D721Med (cell line): ENCODE measurements around the gene CDYL2.

Experiments used
- DNase-seq: peaks from one replicate; pipeline ENCODE4 v3.0.0; 2011; ENCODE audit warnings: low spot score; ENCODE audit not compliant: insufficient read length
- FAIRE-seq: peaks from 2 replicates; lab custom pipeline; 2011; peaks lifted over from hg19 to GRCh38; lab: Jason Lieb, UNC
- TF ChIP-seq, protein P1 (sequence below): IDR thresholded peaks from 2 replicates; pipeline ENCODE4 v1.5.1; 2012; ENCODE audit warnings: mild to moderate bottlenecking, control low read depth; ENCODE audit not compliant: insufficient read depth; ENCODE audit errors: missing control alignments

The CDYL2 gene

DNA sequence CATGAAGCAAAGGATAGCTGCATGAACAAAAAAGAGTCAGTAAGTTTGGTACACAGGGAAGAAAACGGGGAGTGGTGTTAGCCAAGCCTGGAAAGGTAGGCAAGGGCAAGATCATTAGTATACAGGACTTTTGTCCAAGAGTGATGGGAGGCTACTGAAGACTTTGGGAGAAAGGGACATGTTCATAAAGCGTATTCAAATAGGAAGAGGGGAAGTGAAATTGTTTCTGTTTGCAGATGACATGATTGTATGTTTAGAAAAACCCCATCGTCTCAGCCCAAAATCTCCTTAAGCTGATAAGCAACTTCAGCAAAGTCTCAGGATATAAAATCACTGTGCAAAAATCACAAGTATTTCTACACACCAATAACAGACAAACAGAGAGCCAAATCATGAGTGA lies 19.4 kb downstream of the CDYL2 start:
- FAIRE-seq = no peak
- DNase-seq = no peak
- TF ChIP-seq, protein P1, sequence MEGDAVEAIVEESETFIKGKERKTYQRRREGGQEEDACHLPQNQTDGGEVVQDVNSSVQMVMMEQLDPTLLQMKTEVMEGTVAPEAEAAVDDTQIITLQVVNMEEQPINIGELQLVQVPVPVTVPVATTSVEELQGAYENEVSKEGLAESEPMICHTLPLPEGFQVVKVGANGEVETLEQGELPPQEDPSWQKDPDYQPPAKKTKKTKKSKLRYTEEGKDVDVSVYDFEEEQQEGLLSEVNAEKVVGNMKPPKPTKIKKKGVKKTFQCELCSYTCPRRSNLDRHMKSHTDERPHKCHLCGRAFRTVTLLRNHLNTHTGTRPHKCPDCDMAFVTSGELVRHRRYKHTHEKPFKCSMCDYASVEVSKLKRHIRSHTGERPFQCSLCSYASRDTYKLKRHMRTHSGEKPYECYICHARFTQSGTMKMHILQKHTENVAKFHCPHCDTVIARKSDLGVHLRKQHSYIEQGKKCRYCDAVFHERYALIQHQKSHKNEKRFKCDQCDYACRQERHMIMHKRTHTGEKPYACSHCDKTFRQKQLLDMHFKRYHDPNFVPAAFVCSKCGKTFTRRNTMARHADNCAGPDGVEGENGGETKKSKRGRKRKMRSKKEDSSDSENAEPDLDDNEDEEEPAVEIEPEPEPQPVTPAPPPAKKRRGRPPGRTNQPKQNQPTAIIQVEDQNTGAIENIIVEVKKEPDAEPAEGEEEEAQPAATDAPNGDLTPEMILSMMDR = no peak

DNA sequence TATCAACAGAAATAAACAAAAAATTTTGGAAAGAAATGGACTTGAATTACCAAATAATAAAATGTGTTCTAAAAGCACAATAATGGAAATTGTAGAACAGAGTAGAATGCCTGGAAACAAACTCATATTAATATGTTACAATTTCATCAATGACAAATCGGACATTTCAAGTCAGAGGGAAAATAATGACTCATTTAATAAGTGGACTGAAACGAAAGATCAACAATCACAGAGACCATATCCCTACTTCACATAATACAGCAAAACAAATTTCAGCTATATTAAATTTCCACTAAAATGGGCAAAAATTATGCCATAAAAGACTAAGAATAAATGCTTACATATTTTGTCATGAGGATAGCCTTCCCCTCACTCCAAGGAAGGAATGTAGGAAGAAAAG lies 25.7 kb downstream of the CDYL2 start:
- DNase-seq = no peak
- TF ChIP-seq, protein P1 = no peak
- FAIRE-seq = no peak

DNA sequence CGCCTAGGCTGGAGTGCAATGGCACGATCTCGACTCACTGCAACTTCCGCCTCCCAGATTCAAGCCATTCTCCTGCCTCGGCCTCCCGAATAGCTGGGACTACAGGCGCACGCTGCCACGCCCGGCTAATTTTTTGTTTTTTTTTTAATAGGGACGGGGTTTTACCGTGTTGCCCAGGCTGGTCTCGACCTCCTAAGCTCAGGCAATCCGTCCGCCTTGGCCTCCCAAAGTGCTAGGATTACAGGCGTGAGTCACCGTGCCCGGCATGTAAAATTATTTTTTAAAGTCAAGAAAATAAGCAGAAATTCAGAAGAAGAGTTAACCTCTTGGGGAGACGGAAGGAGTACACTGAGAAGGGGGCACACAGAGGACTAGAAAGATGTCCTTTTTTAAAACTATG lies 27.5 kb downstream of the CDYL2 start:
- FAIRE-seq = no peak
- TF ChIP-seq, protein P1 = no peak
- DNase-seq = no peak

DNA sequence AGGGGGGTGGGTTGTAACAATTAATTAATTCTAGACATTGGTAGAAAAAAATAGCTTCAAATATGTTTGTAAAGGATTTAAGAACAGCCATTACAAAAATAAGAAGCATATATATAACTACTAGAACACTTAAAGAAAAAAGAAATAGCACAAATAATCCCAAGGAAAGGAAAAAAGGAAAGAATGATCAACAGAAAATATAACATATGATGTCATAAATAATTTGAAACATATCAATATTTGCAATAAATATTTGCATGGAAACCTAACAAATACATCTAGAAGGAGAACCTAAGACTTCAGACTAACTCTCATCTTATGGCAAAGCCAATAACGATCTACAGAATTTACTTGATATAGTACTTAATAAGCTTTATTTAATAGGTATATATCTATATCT lies 28.9 kb downstream of the CDYL2 start:
- FAIRE-seq (no peak), DNase-seq (no peak)
- TF ChIP-seq, protein P1 = no peak

DNA sequence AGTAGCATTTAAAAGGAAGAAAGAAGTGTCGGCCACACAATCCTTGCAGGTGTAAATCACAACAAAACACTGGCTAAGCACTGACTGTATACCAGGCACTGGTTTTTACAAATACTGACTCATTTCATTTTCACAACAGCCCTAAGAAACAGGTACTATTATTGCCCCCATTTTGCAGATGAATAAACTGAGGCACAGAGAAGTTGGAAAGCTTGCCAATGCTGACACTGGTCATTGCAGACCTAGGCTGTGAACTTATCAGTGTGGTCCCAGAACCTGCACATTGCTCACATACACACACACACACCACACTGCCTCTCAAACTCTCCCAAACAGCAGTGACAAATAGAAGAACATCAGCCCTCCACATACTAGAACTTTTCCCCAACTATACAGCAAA lies 37.6 kb downstream of the CDYL2 start:
- no peak for FAIRE-seq
- TF ChIP-seq, protein P1 = no peak

DNA sequence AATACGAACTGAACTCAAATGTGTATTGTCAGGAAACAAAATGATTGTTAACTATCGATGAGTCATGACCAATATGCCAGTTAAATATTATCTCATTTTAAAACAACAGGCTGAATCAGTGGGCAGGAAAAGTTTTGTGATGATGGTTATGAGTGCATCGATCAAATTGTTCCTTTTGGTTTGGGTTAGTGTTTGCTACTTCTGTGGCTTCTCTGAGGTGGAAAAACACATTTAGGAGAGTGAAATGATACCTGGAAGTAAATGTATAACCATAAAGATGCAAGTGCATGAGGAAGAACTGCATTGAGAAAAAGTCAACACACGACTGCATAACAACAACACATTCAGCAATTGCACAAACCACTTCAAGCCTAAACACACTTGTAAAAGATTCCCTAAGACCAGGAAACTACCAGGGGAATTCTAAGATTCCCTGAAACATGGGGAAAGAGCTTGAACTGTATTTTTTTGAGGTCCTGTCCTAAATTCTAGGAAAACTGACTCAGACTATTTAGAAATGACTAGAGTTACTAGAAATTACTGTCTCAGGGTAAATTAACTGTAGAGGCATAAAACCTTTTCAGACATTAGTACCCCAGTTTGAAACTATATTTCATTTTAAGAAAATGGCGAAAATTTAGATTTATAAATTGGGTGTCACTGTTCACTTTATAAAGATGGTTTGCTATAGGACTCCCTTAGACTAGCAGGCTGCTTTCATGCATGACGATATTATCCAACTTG lies 44.8 kb downstream of the CDYL2 start:
- FAIRE-seq (no peak), DNase-seq (no peak)
- TF ChIP-seq, protein P1 = no peak

More for the DNA sequence above, 37.6 kb downstream of the CDYL2 start:
- DNase-seq = no peak

DNA sequence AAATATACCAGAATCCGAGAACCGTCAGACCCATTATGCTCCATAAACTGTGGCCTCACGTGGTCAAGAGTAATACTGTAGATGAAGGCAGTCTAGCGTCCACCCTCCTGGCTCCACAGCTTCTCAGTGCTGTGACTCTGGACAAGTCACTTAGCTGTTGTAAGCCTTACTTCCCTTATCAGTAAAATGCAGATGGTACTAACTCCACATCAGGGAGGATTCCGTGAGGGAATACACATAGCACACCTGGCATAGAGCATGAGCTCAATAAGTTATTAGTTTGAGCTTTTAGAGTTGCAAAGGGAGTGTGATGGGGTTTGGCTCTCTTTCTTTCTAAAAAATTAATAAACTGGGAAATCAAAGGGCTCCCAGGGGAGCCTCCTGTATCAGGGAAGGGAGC lies 49.9 kb downstream of the CDYL2 start:
- DNase-seq (no peak), FAIRE-seq (no peak)
- TF ChIP-seq, protein P1 = no peak
